HG03175 (cell line): Measurements from ENCODE around the gene GRAMD1B.

ENCODE experiments used
- ATAC-seq: cut with Tn5 transposase; IDR thresholded peaks from one replicate; pipeline ENCODE4 v1.9.1; 2021; ENCODE audit warnings: mild to moderate bottlenecking, moderate library complexity; ENCODE audit not compliant: unreplicated experiment

Gene GRAMD1B

DNA sequence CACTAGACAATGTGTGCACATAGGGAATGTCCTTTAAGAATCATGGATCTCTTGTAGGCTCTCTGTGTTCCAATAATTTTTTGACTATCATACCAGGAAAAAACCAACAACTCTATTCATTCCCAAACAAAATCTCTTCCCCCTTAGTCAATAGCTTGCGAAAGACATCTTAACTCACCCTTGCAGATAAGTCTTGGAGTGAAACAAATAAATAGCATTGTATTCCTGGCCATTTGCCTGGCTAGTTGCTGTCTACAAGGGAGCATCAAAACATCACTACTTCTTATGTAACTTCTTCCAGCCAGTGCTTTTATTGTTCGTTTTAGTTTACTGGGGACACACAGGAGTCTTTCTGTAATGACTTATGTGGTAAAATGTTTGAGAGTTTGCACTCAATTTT is 194.9 kb downstream of the GRAMD1B start:
- no peak for ATAC-seq

DNA sequence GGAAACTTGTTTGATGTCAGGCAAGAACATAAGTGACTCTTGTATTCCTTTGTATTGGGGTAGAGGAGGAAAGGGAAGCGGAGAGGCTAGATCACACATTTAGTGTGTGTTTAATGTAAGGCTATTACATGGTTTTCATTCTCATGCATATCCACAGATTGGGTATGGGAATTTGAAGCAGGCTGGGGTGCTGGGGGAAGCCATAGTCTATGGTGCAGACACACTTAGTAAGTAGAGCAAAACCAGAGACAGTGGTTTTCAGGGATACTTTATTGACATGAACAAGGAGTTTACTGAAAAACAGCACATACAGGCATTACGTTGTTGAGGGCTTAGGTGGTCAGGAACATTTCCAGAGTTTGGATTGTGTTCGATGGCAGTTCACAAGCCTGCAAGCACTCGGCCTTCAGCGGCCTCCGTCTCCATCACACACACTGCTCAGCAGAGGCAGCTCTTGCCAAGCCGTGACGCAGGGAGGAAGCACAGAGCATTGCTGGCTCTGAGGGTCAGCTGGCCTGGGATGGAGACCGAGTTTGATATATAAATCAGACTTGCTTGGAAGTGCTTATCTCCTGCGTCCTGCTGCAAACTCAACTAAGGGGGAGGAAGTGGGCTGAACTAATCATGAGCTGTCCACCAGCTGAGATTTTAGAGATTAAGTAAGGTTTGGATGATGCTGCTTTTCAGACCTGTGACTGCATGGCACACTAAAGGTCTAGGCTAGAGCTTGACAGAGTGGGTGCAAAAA is 199.0 kb downstream of the GRAMD1B start:
- no peak for ATAC-seq

DNA sequence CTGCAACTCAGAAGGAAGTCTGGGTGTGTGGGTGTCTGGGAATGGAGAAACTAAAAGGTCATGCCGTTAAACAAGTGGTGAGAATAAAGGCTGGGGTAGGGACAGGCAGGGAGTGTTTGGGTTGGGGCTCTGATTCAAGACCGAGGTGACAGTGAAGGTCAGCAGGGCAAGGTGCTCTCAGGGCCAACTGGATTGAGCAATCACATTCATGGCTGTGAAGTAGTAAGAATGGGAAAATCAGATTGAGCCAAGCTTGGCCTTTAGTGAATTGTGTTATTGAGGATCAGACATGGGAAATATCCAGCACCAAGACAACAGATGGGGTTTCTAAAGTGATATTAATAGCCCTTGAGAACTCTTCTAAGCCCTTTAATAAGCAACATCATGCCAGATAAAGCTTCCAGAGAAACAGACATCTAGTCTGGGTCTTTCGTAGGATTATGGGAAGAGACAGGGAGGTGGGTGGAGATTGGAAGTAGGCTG is 200.1 kb downstream of the GRAMD1B start:
- ATAC-seq = no peak

DNA sequence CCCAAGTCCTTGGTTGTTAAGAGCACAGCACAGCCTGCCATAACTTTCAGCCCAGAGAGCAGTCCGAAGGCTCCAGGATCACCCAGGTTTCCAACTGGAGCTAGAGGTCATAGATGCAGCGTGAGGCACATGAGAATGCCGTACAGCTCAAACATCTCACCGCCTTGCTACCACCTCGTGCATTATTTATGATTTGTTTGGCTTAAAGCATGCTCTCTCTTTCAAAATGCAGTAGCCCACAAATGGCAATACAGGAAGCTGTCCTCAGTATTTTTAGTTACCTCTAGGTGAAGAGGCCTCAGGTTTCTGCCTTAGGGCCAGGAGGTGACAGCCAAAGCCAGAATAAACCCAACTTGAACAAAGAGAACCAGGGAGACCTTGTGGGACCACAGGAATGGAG is 210.0 kb downstream of the GRAMD1B start:
- no peak for ATAC-seq

DNA sequence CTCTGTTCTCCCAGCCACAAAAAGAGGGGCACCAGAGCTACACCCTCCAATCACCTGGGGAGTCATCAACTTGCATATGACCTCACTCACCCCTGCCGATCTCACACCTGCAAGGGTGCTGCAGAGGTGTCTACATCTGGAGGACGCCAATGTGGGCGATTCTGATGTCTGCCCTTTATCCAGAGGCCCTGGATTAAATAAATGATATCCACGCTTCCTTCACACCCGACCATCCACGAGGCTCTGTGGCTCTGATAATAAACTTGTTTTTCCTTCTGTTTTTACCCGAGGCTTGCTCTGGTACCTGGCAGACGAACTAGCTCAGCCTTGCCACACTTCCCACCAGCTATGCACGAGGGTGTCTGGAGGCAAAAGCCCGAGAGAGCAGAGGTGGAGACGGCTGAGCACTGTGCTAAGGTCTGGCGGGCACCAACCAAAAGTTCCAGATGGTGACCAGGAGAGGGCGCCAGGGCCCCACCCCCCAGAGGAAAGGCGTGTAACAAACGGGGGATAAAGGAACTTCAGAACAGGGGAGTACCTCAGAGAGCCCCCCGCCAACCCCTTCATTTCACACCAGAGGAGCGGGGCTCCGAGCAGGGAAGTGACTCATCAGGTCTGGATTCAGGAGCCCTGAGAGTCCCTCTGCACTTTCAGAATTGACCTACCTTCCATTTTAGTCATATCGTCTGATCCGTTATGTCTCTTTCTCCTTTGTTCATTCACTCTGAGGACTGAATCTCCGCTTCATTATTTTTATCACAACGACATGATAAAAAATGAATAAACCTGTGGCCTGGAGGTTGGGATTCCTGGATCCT is 210.8 kb downstream of the GRAMD1B start:
- peak; percentile 76 for ATAC-seq

DNA sequence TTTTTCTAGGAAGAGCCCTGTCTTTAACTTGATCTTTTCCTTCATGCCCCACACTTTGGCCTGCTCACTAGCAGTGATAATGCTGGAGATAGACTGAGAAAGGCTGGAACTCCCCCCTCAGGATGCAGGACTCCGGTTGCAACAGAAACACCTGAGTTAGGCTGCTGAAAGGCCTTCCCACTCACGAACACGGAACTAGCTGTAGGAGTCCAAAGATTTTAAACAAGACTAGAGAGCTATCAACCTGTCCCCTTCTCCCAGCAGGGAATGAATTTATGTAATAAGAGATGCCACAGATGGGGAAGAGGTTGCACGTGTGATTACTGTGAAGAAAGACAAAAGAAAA is 211.4 kb downstream of the GRAMD1B start:
- no peak for ATAC-seq

DNA sequence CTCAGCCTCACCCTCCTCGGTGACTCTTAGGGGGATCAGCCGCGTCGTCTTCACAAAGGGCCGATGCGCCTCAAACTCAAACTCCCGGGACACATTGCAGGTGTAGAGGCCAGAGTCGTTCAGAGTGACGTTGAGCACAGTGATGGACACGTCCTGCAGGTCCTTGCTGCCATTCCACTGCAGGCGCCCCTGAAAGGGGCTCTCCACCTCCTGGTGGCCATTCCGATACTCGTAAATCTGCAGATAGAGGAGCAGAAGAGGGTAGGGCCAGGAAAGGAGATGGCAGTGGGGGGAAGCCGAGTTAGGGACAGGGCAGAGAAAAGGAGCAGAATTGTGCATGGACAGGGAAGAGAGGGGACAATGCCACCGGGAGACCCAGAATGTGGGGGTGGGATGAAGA is 212.4 kb downstream of the GRAMD1B start:
- no peak for ATAC-seq

DNA sequence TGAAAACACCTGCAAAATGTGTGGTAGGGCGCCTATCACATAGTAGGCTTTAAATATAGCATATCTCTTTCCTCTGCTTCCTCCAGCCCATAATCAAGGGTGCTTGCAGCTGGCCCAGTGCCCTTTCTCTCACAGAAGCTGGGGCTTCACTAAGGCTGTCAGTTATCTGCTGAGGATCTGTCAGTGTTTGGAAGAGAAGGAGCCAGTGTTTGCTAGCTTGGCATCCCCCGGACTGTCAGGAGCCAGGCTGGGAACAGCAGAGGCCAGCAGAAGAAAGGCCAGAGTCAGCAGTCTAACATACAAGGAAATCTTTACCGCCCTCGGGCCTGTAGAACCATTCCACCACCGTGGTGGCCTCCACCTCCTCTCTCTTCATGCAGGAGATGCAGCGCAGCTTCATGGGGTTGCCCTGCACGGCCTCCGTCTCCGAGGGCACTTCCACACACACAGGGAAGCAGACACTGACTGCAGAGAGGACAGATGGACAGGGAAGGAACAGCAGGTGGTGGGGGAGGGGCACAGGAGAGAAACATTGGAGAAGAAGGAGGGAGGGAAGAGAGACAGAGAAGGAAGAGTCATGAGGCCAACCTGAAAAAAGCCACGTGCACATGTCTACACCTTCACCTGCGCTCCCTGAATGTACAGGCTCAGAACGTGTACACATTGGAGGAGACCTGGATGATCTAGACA is 215.4 kb downstream of the GRAMD1B start:
- no peak for ATAC-seq

DNA sequence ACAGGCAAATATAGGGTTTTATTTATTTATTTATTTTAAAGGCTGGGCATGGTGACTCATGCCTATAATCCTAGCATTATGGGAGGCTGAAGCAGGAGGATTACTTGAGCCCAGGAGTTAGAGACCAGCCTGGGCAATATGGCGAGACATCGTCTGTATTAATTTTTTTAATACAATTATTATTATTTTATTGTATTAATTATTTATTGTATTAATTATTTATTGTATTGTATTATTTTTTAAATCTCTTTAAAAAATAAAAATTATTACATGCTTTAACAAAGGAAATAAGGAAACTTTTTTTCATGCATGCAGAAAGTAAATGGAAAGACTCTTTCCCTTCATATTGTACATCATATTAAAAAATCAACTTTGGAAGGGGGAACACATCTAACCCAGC is 220.8 kb downstream of the GRAMD1B start:
- no peak for ATAC-seq

DNA sequence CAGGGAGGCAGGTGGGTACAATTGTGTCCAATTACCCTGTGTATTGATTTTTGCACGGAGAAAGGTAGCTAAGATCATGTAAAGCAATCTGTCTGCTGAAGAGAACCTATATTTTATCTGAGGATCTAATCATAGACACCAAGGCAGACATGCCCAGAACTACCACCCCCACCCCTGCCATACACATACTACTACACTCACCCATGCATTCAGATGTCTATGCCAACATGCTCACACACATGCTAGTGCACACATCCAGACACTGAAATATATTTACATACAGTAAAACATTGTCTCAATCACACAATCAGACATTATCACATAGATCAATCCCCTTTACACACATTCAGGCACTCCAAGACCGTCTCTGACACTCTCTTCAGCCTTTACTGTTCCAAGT is 222.5 kb downstream of the GRAMD1B start:
- no peak for ATAC-seq

DNA sequence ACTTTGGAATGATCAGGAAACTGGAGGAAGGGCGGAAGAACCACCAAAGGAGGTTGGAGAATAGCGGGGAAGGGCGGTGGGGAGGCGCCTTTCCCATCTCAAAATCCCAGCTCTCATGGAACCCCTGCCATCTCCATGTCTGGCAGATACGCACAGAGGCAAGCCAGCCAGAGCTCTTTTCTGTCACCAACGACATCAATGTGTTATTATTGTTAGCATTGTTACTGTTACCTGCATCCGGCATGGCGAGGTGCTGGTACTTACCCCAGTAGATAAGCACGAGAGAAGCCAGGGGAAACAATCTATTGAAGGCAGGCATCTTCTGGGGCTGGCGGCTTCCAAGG is 223.4 kb downstream of the GRAMD1B start:
- ATAC-seq = no peak

DNA sequence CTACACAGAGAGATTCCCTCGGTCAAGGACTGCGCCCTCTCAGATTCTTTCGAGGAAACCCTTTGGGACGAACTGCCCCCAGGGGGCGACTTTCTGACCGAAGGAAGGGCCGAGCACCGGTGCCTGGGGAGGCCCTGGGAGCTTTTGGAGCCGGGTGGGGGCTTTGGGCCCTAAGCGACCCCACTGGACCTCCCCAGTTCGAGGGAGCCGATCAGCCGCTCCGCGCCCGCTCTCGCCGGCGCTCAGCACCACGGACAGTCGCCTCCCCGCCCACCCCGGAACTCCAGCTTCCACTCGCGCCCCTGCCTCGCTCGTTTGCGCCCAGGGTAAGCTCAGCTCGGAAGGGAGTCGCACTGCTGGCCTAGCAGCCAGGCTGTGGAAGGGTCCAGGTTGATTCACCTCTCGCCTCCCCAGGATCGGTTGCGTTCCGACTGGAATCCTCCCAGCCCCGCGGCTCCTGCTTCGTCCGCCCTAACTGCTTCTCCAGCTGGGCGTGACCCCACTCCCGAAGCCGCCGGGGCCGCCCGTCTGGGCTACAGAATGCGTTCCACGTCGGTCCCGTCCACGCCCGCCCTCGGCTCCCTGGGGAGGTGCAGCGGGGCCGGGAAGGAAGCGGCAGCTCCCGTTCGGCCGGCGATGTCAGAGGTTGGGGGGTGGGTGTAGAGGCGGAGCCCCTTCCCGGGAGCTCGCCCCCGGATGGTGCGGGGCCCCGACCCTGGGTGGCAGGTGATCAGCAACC is 223.9 kb downstream of the GRAMD1B start:
- ATAC-seq = no peak

DNA sequence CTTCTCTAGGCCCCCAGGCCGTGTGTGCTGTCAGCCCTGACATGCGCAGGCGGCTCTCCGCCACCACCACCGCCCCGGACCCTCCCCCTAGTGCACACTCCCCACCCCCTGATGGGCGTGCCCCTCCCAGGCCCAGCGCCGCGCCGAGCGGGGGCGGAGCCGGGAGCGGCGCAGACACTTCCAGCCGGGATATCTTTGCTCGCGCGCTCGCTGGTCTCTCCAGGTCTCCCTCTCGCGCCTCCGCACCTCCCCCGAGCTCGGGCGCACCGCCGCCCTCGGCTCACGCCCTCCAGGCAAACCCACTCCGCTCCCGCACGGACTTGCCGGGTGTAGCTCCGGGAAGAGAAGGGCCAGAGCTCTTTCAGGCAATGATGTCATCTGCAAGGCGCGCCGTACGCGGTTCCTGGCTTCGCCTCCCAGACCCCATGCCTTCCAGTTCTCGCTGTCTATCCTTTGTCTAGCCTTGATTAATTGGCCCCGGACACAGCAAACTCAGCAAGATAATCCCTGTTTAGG is 224.6 kb downstream of the GRAMD1B start, which contains the start of gene SCN3B:
Gene SCN3B, minus strand, starts transcription at position 59 of the 516 bp plus-strand sequence. CDS start 823 bp downstream, outside the sequence.
- no peak for ATAC-seq

DNA sequence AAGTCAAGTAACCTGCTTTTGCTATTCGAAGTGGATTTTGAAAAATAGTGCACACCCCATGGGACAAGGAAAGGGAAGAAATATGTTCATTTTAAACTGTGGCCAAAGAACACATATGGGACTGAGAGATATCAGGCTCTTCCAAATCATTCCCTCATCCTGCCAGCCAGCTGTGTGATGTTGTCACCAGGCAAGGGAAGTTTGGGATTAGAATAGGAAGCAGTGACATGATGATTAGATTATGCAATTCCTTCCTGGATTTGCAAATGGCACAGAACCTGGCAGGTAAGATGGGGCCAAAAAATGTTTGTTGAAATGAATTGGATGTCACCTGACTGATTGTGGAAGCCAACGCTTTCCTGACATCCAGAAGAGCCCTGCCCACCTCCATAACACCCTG is 229.2 kb downstream of the GRAMD1B start:
- no peak for ATAC-seq

DNA sequence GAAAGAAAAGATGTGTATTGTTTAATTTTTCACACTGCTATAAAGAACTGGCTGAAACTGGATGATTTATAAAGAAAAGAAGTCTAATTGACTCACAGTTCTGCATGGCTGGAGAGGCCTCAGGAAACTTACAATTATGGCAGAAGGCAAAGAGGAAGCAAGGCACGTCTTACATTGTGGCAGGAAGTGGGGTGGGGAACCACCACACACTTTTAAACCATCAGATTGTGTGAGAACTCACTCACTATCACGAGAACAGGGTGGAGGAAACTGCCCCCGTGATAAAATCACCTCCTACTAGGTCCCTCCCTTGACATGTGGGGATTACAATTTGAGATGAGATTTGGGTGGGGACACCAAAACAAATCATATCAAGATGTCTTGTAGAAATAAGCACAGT is 229.9 kb downstream of the GRAMD1B start:
- ATAC-seq = peak; percentile 93

DNA sequence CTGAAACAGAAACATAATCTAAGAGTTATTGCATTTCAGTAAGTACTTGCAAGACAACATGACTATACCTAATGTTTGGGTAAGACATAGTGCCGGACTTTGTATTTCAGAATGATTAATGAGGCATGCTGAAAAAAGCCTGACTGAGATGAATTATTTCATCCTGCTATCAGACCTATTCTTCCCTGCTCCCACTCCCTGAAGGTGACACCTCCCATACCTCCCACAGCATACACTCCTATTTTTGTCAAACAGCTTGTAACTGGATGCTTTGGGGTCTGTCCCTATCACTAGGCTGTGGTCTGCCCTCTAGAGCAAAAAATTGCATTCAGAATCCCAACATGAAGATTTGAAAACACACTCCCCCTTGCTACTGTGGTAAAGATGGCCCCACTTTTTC is 235.2 kb downstream of the GRAMD1B start:
- ATAC-seq = no peak

DNA sequence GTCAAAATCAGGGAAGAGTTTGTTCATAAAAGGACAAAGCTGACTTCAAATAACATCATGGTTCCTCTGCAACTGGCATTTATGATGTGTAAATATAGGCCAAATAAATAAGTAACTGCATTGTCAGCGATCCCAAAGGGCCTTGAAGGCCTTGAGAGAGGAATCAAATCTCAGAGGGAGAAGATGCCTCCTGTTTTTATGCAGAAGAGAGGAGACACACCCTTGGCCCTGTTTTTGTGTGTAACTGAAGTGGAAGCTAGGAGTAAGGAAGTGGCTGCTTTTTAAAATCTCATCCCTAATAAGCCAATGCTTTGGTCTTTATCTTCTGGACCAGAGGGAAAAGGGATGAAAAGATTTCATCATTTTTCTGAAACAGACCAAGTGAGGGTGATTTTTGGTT is 240.0 kb downstream of the GRAMD1B start:
- ATAC-seq = no peak

DNA sequence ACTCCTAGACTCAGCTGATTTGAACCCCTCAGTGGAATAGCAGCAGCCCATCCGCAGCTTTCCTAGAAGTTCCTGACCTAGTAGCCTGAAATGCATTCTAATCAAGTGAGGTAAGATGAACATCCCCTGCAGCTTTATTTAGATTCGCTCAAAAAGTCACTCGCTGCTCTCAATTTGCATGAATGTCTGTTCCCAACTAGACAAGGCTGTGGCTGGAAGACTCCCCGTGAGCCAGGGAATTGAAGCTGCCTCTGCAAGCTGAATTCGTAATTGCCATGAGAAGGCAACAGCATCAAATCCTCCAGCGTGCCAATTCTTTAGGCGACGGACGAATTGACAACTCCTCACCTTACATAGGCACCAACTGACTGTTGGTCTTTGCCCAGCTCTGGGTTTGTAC is 241.5 kb downstream of the GRAMD1B start:
- ATAC-seq = no peak

DNA sequence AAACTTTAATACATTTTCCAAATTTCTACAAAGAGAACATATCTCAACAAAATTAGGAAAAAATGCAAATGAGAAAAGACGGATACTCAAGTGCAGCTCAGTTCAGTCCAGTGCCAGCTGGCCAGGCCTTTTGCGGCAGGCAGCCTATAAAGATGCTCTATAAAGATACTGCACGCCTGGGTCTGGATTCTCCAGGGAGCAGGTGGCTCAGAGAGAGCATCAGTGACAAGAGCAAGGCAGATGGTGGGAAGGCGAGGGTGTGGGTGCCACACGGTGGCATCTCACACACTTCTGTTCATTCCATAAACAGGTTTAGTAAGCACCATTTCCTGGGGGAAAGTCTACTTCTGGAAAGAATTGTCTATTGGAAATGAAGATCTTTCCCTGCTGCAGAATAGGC is 242.5 kb downstream of the GRAMD1B start:
- ATAC-seq = no peak

DNA sequence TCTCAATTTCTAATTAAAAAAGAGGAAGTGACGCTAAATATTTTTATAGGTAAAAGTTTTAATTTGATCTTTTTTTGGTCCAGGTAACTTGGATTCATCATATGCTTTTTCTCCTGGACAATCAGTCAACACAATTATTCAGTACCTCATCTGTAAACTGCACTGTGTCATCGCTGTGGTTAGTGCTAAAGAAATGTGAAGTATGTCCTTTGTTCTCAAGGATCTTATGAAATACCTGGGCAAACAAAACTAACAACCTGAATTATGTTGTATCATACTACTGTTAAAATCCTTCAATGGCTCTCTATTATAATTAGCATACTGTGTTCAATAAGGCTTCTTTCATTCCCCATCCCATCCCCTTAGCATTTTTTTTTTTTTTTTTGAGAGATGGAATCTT is 244.2 kb downstream of the GRAMD1B start:
- ATAC-seq = no peak
